ENCODE results near the gene GRAMD4. TPM values are rescaled to one million over a fixed set of nuclear protein-coding genes. Genes with fewer than 3 reads are reported as not detected.

Gene GRAMD4
- total RNA-seq, 1 donor from 2014 or later: 71.4 TPM

GRCh38 chr22:46625843-46626349, 5.7 kb downstream of the GRAMD4 start:
- no peak overlapping the region for H3K27ac ChIP-seq
- no peak for ATAC-seq
- intact Hi-C loops (cut with DNase I): no loop called here
- no peaks in the 10 kb centered on the region for H3K9me3 ChIP-seq
- H3K4me1 ChIP-seq: no peaks in the 10 kb centered on the region
- no peak overlapping the region for H3K4me3 ChIP-seq
- peaks cover 15% of the 10 kb centered on the region for H3K36me3 ChIP-seq
- TF ChIP-seq CTCF (IDR thresholded peaks at IDR 0.05): no peak
- no peak for DNase-seq
- H3K27me3 ChIP-seq: no peaks in the 10 kb centered on the region

- H3K36me3 ChIP-seq: peaks cover 15% of the 10 kb centered on the region
These were observed 6.2 kb downstream of the GRAMD4 start for GRCh38 chr22:46626356-46626755.

GRCh38 chr22:46626911-46627805, 7.0 kb downstream of the GRAMD4 start:
- H3K27me3 ChIP-seq: no peaks in the 10 kb centered on the region
- no peak for TF ChIP-seq CTCF (IDR thresholded peaks at IDR 0.05)
- H3K9me3 ChIP-seq: no peaks in the 10 kb centered on the region
- H3K36me3 ChIP-seq: peaks cover 15% of the 10 kb centered on the region
- DNase-seq (no peak), ATAC-seq (no peak)
- H3K27ac ChIP-seq: no peak overlapping the region
- no peak overlapping the region for H3K4me3 ChIP-seq
- no peaks in the 10 kb centered on the region for H3K4me1 ChIP-seq
- intact Hi-C loops (cut with DNase I): no loop called here

More at GRCh38 chr22:46626356-46626755, 6.2 kb downstream of the GRAMD4 start:
- ATAC-seq (no peak), DNase-seq (no peak)
- Histone ChIP-seq H3K9me3 (no peaks in the 10 kb centered on the region), H3K4me1 (no peaks in the 10 kb centered on the region), H3K4me3 (no peak overlapping the region), H3K27ac (no peak overlapping the region), H3K27me3 (no peaks in the 10 kb centered on the region)
- TF ChIP-seq CTCF (IDR thresholded peaks at IDR 0.05): no peak
- intact Hi-C loops (cut with DNase I): no loop called here

GRCh38 chr22:46627806-46628482, 7.8 kb downstream of the GRAMD4 start:
- Histone ChIP-seq H3K36me3 (peaks cover 15% of the 10 kb centered on the region), H3K27ac (no peak overlapping the region), H3K4me1 (no peaks in the 10 kb centered on the region), H3K27me3 (no peaks in the 10 kb centered on the region), H3K9me3 (no peaks in the 10 kb centered on the region), H3K4me3 (no peak overlapping the region)
- ATAC-seq (no peak), DNase-seq (no peak)
- intact Hi-C loops (cut with DNase I): no loop called here
- TF ChIP-seq CTCF (IDR thresholded peaks at IDR 0.05): no peak

- intact Hi-C loops (cut with DNase I): no loop called here
- no peak for DNase-seq
- no peak for TF ChIP-seq CTCF (IDR thresholded peaks at IDR 0.05)
- Histone ChIP-seq H3K36me3 (peaks cover 15% of the 10 kb centered on the region), H3K4me1 (no peaks in the 10 kb centered on the region), H3K27ac (no peak overlapping the region), H3K4me3 (no peak overlapping the region), H3K9me3 (no peaks in the 10 kb centered on the region), H3K27me3 (no peaks in the 10 kb centered on the region)
- ATAC-seq: no peak
These were observed 8.6 kb downstream of the GRAMD4 start for GRCh38 chr22:46628756-46629155.

All from upper lobe of right lung (tissue), 1 donor.